Myometrial cell (primary cell): ENCODE data around the gene COMMD9. TPM values are rescaled to one million over a fixed set of nuclear protein-coding genes. Genes with fewer than 3 reads are reported as not detected.

Experiments
- total RNA-seq: library from RNA; depleted of rRNA; stranded (reverse); fragments of >200 nt; gene quantifications from 2 replicates; pipeline ENCODE4 v1.2.3, GENCODE V29; 2015

The COMMD9 gene
- total RNA-seq = 56.8 and 63.1 TPM in 2 replicates

GRCh38 chr11:36289226-36289852 lies at the start of gene COMMD9:
Gene COMMD9, minus strand, starts transcription at chr11:36289424. Its CDS starts 12 bp downstream, at chr11:36289412.

GRCh38 chr11:36295926-36296325 lies 6.7 kb upstream of the COMMD9 start, which contains the start of gene PRR5L:
Gene PRR5L, plus strand, starts transcription at chr11:36296288. Its CDS starts 104,834 bp downstream, at chr11:36401122.

Other genes with a start within 250 kb of the COMMD9 start
- gene PRR5L, start 6.9 kb upstream of the COMMD9 start, total RNA-seq = 3.5 and 9.6 TPM in 2 replicates
- gene TRAF6, start 220.8 kb upstream of the COMMD9 start, total RNA-seq = 4.0 and 4.3 TPM in 2 replicates